Activated T-helper 17 cell treated with anti-CD3 and anti-CD28 coated beads, Interleukin-2, amount 50 U/mL, for 72 hours (primary cell): ENCODE measurements around the gene PRR20G. TPM values are rescaled to one million over a fixed set of nuclear protein-coding genes. Genes with fewer than 3 reads are reported as not detected.

ENCODE experiments used
- ATAC-seq: fragments of 150-1000 bp; cut with Tn5 transposase; replicated peaks from 2 replicates; pipeline ENCODE4 v1.10.0; 2021; ENCODE audit warnings: mild to moderate bottlenecking, moderate library complexity
- H3K27ac Mint-ChIP-seq: one replicate; pipeline ENCODE4 v1.8.0; 2022; ENCODE audit warnings: mixed read lengths
- H3K27me3 Mint-ChIP-seq: one replicate; pipeline ENCODE4 v1.8.0; 2022; ENCODE audit warnings: mixed read lengths
- H3K36me3 Mint-ChIP-seq: one replicate; pipeline ENCODE4 v1.8.0; 2022; ENCODE audit warnings: low read depth, mild to moderate bottlenecking, mixed read lengths
- H3K4me1 Mint-ChIP-seq: one replicate; pipeline ENCODE4 v1.8.0; 2022; ENCODE audit warnings: mixed read lengths
- H3K4me3 Mint-ChIP-seq: one replicate; pipeline ENCODE4 v1.8.0; 2022; ENCODE audit warnings: mild to moderate bottlenecking, mixed read lengths
- H3K9me3 Mint-ChIP-seq: one replicate; pipeline ENCODE4 v1.8.0; 2022; ENCODE audit warnings: mixed read lengths
- total RNA-seq, 2 donors: library from RNA; stranded (reverse); gene quantifications; one replicate each; pipeline ENCODE4 v1.2.3, GENCODE V29; 2022

PRR20G gene
- total RNA-seq, 2 donors from 2014 or later: not detected

DNA sequence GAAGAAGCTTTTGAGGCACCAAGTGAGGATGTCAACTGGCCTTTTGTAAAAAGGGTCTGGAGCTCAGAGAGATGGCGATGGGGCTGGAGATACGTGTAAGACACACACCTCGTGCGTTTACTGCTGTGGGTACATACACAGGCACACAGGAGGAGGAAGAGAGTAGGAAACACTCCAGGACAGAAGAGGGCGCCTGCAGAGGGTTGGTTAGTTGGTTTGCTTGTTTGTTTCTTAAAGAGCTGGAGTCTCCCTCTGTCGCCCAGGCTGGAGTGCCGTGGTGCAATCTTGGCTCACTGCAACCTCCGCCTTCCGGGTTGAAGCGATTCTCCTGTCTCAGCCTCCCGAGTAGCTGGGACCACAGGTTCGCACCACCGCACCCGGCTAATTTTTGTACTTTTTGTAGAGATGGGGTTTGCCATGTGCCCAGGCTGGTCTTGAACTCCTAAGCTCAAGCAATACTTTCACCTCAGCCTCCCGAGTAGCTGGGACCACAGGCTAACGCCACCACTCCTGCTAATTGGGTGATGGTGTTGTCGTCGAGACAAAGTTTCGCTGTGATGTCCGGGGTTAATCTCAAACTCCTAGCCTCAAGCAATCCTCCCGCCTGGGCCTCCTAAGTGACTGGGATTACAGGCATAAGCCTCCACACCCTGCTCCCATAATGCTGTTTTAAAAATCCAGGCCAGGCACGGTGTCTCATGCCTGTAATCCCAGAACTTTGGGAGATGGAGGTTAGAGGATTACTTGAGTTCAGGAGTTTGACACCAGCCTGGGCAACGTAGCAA, 1.3 kb upstream of the PRR20G start:
- peak; percentile 47 for ATAC-seq
- H3K36me3 Mint-ChIP-seq: no peaks in the 10 kb centered on the region
- no peaks in the 10 kb centered on the region for H3K4me1 Mint-ChIP-seq
- peaks cover 4% of the 10 kb centered on the region for H3K9me3 Mint-ChIP-seq
- H3K27me3 Mint-ChIP-seq: peaks cover 4% of the 10 kb centered on the region
- no peak overlapping the region for H3K27ac Mint-ChIP-seq
- H3K4me3 Mint-ChIP-seq: no peak overlapping the region

DNA sequence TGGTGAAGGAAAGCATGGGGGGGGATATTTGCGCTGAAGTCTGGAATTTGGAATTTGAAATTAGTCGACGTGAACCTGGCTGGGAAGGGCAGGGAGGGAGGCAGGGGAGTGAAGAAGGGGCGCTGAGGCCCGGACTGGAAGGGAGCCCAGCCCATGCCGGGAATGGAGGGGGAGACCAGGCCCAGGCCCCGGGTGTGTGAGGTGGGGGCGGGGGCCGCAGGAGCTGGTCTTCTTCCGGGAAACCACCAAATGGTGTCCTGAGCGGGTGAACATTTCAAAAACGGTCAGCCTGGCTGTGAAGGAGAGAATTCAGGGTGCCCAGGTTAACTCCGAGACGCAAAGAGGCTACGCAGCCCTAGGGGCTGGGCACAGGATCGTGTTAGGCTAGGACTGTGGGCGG, 497 bp upstream of the PRR20G start:
- ATAC-seq: no peak
- H3K27ac Mint-ChIP-seq: no peak overlapping the region
- H3K27me3 Mint-ChIP-seq: peaks cover 4% of the 10 kb centered on the region
- peaks cover 4% of the 10 kb centered on the region for H3K9me3 Mint-ChIP-seq
- H3K4me3 Mint-ChIP-seq: no peak overlapping the region
- H3K36me3 Mint-ChIP-seq: no peaks in the 10 kb centered on the region
- H3K4me1 Mint-ChIP-seq: no peaks in the 10 kb centered on the region

DNA sequence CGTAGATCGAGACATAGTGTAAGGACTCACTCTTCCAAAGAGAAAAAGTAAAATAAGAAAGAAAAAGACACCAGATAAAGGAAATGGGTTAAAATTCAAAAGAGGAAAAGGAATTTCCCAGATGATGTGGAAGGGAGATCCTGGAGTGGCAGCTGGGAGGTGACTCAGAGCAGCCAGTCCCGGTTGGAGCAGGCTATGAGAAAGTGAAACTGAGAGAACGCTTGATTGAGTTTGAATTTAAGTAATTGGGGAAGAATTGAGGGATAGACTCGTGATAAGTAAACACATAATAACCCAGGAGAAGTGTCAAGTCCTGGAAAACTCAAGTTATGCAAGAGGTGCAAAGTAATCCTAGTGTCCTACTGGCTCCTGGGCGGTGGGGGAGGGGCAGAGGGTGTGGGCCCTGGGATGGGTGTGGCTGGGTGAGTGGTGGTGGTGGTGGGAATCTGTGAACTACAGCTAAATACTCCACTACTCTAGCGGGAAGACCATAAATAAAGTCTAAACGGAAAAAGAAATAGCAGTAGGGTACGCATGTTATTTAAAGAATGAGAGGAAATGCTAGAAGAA, 1.2 kb downstream of the PRR20G start:
- no peak for ATAC-seq
- Mint-ChIP-seq H3K4me3 (no peak overlapping the region), H3K4me1 (no peaks in the 10 kb centered on the region), H3K9me3 (peaks cover 4% of the 10 kb centered on the region), H3K36me3 (no peaks in the 10 kb centered on the region), H3K27ac (no peak overlapping the region), H3K27me3 (peaks cover under 1% of the 10 kb centered on the region)

DNA sequence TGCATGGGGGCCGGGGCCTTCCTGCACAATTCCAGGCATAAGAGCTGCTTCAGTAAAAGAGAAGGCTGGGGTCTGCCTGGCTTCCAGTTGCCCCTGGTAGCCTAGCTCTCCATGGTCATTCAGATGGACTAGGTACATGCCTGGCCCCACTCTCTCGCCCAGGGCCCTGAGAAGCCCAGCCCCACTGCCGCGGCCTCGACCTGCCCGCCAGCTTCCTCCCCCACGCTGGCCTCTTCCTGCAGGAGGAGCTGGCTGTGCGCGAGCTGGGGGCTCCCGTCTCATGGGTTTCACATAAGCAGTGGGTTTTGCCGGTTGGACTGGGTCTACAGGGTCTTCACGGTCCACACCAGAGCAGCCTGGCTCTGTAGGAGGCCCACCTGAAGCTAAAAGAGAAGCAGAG, 3.6 kb downstream of the PRR20G start:
- Mint-ChIP-seq H3K36me3 (no peaks in the 10 kb centered on the region), H3K27ac (no peak overlapping the region)
- no peak for ATAC-seq

DNA sequence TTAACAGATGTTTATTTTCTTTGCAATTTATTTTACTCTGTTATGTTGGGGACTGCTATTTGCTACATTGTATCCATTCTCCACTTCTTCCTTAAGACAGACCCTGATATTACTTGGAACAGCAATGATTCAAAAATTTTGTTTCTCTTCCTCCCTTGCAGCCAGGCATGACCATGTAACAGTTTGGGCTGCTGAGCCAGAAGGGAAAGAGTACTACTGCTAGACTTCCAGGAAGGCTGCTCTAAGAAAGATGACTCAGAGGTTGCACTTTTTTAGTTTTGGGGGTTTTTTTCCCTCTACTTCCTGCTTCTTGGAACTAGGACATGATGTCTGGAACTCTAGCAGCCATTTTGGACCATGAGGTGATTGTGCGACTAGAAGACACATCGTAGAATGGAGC, 10.3 kb downstream of the PRR20G start:
- no peaks in the 10 kb centered on the region for H3K4me1 Mint-ChIP-seq
- no peak overlapping the region for H3K27ac Mint-ChIP-seq
- peaks cover 3% of the 10 kb centered on the region for H3K9me3 Mint-ChIP-seq
- H3K27me3 Mint-ChIP-seq: peaks cover 27% of the 10 kb centered on the region
- no peaks in the 10 kb centered on the region for H3K36me3 Mint-ChIP-seq
- ATAC-seq: no peak
- no peak overlapping the region for H3K4me3 Mint-ChIP-seq

More for the DNA sequence above, 3.6 kb downstream of the PRR20G start:
- Mint-ChIP-seq H3K4me3 (no peak overlapping the region), H3K9me3 (peaks cover 4% of the 10 kb centered on the region), H3K27me3 (peaks cover 7% of the 10 kb centered on the region), H3K4me1 (no peaks in the 10 kb centered on the region)

DNA sequence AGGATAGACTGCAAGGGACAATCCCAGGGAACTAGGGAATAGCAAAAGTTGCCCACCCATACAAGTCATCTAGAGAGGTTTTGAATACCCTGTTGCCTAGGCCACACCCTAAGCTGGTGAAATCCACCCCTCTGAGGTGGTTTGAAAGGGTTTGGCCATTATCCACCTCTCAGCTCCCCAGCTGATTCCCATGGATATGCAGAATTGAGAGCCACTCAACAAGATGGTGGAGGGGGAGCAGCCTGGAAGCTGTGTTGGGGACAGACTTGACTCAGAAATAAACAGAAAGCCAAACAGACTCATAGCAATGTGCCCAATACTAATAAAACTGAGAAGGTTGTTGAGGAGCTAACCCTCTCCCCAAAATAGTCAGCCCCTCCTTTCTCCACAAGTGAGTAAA, 10.9 kb downstream of the PRR20G start:
- Mint-ChIP-seq H3K27me3 (peaks cover 27% of the 10 kb centered on the region), H3K4me1 (no peaks in the 10 kb centered on the region), H3K27ac (no peak overlapping the region), H3K4me3 (no peak overlapping the region), H3K9me3 (peaks cover 3% of the 10 kb centered on the region), H3K36me3 (no peaks in the 10 kb centered on the region)
- ATAC-seq: no peak

DNA sequence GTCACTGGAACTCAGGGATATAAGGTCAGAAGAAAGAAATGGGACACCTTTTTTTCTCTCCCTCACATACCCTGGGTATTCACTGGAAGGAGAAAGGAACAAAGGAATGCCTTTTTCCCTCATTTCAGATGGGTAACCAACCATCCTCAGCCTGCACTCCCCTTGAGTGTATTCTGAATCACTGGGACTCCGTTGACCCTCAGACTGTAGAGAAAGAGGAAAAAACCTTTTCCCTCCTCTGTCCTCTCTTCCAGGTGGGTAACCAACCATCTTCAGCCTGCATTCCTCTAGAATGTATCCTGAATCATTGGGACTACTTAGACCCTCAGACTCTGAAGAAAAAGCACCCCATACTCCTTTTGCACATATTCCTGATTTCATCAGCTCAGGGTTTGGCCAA, 11.4 kb downstream of the PRR20G start:
- no peaks in the 10 kb centered on the region for H3K36me3 Mint-ChIP-seq
- no peak overlapping the region for H3K4me3 Mint-ChIP-seq
- no peak overlapping the region for H3K27ac Mint-ChIP-seq
- no peak for ATAC-seq
- peaks cover 24% of the 10 kb centered on the region for H3K27me3 Mint-ChIP-seq
- H3K4me1 Mint-ChIP-seq: no peaks in the 10 kb centered on the region
- peaks cover 3% of the 10 kb centered on the region for H3K9me3 Mint-ChIP-seq

DNA sequence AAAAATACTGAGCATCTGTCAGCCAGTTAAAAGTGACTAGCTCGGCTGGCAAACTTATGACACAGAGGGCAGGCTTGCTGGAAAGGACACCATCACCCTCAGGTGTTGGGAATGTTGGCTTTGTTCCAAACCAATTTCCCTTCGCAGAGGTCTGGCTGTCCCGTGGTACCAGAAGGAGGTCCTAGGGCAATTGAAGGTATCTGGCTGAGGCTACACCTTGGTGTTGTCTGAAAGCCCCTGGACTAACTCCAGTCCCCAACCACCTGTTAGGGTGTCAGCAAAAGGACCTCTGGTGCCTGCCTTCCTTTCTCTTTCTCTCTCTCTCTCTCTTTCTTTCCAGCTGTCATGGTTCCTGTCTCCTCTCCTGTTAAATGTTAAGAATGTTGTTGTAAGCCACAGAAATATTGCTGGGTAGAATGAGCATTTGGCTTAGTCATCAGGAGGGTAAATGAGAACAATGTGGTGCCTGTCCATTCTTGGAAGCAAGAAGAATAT, 12.5 kb downstream of the PRR20G start:
- Mint-ChIP-seq H3K27me3 (peaks cover 23% of the 10 kb centered on the region), H3K4me1 (no peaks in the 10 kb centered on the region), H3K27ac (no peak overlapping the region), H3K9me3 (peaks cover 3% of the 10 kb centered on the region), H3K36me3 (no peaks in the 10 kb centered on the region), H3K4me3 (no peak overlapping the region)
- no peak for ATAC-seq

DNA sequence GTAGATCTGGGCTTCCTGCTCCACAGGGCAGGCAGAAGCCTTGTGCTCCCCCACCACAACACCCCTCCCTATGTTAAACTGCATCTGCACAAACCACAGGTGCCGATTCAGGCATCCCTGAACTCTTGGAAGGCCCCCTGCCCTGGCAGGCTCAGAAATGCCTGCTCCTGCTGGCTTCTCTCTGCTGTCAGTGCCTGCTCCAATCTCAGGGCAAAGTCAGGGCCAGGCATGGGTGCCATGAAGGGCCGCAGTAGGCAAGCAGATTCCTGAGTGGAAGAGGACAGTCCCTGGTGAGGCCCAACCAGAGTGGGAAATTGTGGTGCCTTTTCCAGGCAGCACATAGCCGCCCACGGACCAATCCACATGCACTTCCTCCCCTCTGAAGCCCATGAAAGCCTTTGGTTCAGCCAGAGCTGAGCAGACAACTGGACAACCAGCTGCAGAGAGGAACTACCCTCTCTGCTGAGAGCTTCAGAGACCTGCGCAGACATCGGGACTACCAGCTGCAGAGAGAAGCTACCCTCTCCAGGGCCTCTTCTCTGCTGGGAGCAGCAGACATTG, 13.6 kb downstream of the PRR20G start:
- Mint-ChIP-seq H3K9me3 (peaks cover 3% of the 10 kb centered on the region), H3K36me3 (no peaks in the 10 kb centered on the region), H3K27ac (no peak overlapping the region), H3K4me3 (no peak overlapping the region), H3K27me3 (peaks cover 20% of the 10 kb centered on the region), H3K4me1 (no peaks in the 10 kb centered on the region)
- ATAC-seq: no peak

DNA sequence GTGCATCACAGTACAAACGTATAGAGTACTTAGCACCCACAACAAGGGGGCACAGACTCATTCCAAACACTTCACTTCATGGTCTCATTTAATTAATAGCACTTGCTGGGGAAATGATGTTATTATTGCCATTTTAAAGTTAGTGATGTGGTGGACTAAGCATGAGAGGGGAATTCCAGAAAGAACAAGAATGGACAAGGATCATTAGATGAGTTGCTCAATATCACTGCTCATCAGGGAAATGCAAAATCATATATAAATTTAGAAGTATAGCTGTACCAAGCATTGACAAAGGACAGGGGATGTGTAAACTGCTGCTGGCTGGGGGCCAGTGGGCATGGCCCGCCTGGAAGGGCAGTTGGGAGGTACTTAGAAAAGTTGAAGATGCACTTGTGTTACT, 14.6 kb downstream of the PRR20G start:
- Mint-ChIP-seq H3K27me3 (peaks cover 17% of the 10 kb centered on the region), H3K36me3 (no peaks in the 10 kb centered on the region), H3K4me1 (no peaks in the 10 kb centered on the region), H3K9me3 (peaks cover 3% of the 10 kb centered on the region), H3K4me3 (no peak overlapping the region), H3K27ac (no peak overlapping the region)
- ATAC-seq: no peak

DNA sequence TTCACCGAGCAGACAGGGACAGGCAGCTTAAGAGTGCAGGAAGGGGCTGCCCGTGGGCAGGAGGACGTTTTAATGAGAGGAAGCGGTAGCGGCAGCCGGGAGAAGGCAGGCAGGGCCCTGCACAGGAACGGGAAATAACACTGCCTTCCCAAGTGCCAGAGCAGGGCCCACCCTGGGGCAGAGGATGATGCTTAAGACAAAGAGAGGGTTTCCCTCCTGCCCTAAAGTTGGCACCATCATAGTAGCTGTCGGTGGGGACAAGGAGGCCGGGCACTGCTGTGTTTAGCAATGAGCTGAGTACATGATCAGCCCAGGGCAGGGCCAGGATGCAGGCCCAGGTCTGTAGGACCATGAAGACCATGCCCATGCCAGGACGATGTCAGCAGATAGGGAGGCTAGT, 21.7 kb downstream of the PRR20G start:
- Mint-ChIP-seq H3K4me1 (no peaks in the 10 kb centered on the region), H3K27me3 (peaks cover 17% of the 10 kb centered on the region), H3K4me3 (no peak overlapping the region), H3K27ac (no peak overlapping the region), H3K9me3 (no peaks in the 10 kb centered on the region), H3K36me3 (no peaks in the 10 kb centered on the region)
- ATAC-seq: no peak

DNA sequence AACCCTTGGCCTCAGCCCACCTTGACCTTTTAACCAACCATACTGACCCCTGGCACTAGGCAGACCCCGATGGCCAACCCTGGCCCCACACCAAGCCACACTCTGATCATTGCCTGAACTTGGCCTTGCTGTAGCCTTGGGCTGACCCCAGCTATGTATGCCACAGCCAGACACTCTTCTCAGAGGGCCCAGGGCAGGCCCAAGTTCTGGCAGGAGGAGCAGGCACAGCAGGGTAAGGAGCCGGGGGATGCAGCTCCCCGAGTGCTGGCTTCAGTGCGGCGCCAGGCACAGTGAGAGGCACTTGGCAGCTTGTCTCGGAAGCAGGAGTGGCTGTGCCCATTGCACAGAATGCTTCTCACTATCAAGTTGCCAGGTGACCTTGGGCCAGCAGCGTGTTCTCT, 22.3 kb downstream of the PRR20G start:
- H3K27me3 Mint-ChIP-seq: peaks cover 17% of the 10 kb centered on the region
- no peaks in the 10 kb centered on the region for H3K36me3 Mint-ChIP-seq
- no peak overlapping the region for H3K4me3 Mint-ChIP-seq
- no peak overlapping the region for H3K27ac Mint-ChIP-seq
- ATAC-seq: no peak
- no peaks in the 10 kb centered on the region for H3K9me3 Mint-ChIP-seq
- H3K4me1 Mint-ChIP-seq: no peaks in the 10 kb centered on the region

DNA sequence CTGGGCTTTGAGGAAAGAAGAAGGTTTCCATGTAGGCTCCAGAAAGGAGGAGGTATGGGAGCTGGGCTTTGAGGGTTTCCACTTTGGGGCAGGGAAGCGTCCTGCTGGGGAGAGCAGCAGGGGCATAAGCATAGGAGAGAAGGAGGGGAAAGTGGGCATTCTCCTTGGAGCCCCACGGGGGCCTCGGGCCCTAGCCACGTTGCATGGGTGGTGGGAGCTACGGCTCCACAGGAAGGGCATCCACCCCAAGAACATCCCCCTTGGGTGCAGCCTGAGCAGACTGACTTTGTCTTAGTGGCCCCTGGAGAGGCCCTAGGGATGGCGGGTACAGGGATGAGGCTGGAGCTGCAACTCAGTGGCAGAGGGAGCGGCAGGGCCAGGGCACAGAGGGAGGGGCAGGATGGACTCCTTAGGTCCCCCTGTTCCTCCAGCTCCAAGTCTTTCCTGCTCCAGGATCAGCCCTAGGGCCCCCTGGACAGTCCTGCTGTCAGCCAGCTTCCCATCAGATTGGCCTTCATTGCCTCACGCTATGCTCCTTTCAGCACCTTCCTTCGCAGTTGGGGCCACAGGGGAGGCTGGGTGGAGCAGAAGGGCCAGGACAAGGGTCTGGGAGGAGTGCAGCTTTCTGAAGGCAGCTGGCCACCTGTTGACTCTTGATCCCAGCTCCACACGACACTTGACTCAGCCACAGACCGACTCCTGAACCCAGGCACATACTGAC, 22.9 kb downstream of the PRR20G start:
- Mint-ChIP-seq H3K36me3 (no peaks in the 10 kb centered on the region), H3K27ac (no peak overlapping the region), H3K4me1 (no peaks in the 10 kb centered on the region), H3K27me3 (peaks cover 17% of the 10 kb centered on the region), H3K4me3 (no peak overlapping the region), H3K9me3 (no peaks in the 10 kb centered on the region)
- no peak for ATAC-seq

DNA sequence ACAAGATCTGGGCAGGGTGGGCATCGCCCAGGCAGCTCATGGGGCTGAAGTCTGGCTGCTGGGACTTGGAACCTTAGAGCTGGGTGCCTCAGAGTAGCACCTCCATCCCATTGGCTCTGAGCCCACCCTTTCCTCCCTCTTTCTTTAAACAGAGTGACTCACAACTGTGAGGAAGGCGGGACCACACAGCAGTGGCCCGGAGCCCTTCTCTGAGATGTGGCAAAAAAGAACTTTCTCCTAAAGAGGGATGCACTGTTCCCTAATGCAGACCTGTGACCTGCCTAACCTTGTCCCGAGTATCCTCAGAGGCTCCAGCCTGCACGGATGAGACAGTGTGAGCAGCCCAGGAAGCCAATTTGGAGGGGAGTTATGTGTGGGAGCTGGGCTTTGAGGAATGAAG, 23.6 kb downstream of the PRR20G start:
- ATAC-seq: no peak

More for the DNA sequence above, 23.6 kb downstream of the PRR20G start:
- Mint-ChIP-seq H3K4me1 (no peaks in the 10 kb centered on the region), H3K36me3 (no peaks in the 10 kb centered on the region), H3K27me3 (peaks cover 17% of the 10 kb centered on the region), H3K9me3 (no peaks in the 10 kb centered on the region), H3K27ac (no peak overlapping the region), H3K4me3 (no peak overlapping the region)
